ENCODE data around the gene ONECUT2. TPM values are rescaled to one million over a fixed set of nuclear protein-coding genes. Genes with fewer than 3 reads are reported as not detected.
"Not testable (repeated sequence)": the region's sequence is repeated elsewhere in the genome, so short reads cannot be mapped to it uniquely, and the experiment has no call there.

ONECUT2 gene
- not detected for total RNA-seq

- H3K4me1 Mint-ChIP-seq, result peaks cover 19% of the 10 kb centered on the region
- H3K27me3 Mint-ChIP-seq, result peaks cover 91% of the 10 kb centered on the region
- no peaks in the 10 kb centered on the region for H3K36me3 Mint-ChIP-seq
- POLR2A ChIA-PET, result no interaction called here
- ATAC-seq (ENCODE audit: low read depth) (peak; percentile 69), DNase-seq (peak; percentile 58)
- H3K27ac Mint-ChIP-seq, result peak within 1 kb of the TSS; percentile 73
- peak within 1 kb of the TSS; percentile 63 for H3K4me3 Mint-ChIP-seq
- H3K9me3 Mint-ChIP-seq, result peaks cover 1% of the 10 kb centered on the region
Observed at GRCh38 chr18:57434536-57435494, at the start of gene ONECUT2. Gene ONECUT2, plus strand, starts transcription at chr18:57435374. Its CDS starts 343 bp downstream, at chr18:57435717.

DNA sequence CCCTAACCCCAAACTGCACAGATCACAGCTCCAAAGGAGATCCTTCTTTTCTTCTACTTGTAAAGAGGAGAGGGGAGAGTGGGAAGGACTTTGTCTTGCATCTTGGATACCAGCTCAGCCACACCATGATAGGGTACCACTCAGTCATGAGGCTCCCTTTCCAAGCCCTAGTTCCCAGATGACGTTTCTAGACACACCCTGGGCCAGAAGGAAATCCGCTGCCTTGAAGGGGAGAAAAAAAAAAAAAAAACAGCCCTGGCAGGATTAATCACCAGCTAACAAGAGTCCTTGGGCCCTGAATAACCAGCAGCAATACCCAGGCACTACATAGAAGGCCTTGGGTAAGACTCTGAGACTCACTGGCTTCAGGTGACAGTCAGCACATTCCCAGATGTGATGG is 45.9 kb upstream of the ONECUT2 start:
- H3K9me3 Mint-ChIP-seq, result peaks cover 1% of the 10 kb centered on the region
- no peak overlapping the region for H3K4me3 Mint-ChIP-seq
- H3K4me1 Mint-ChIP-seq, result no peaks in the 10 kb centered on the region
- H3K27ac Mint-ChIP-seq, result no peak overlapping the region
- POLR2A ChIA-PET, result no interaction called here
- ATAC-seq (ENCODE audit: low read depth) (no peak), DNase-seq (no peak)
- H3K36me3 Mint-ChIP-seq, result no peaks in the 10 kb centered on the region
- H3K27me3 Mint-ChIP-seq, result peaks cover 9% of the 10 kb centered on the region

DNA sequence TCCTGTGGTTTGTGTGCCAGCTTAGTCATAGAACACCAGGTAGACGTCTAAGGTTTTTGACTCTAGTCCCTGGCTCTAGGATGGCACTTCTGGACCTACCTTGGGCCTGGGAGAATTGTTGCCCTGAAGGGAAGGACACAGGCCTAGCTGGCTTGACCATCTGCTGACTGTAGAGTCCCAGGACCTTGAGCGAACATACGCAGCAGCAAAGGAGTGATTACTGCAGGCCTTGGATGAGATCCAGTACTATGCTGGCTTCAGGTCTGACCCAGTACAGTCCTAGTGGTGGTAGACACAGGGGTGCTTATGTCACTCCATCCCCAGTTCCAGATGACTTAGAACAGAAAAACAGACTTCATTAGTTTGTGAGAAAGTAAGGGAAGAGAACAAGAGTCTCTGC is 45.1 kb upstream of the ONECUT2 start:
- H3K4me3 Mint-ChIP-seq, result no peak overlapping the region
- no peak overlapping the region for H3K27ac Mint-ChIP-seq
- ATAC-seq (ENCODE audit: low read depth), result no peak
- H3K27me3 Mint-ChIP-seq, result peaks cover 9% of the 10 kb centered on the region
- no peak for DNase-seq
- POLR2A ChIA-PET, result no interaction called here
- H3K36me3 Mint-ChIP-seq, result no peaks in the 10 kb centered on the region
- peaks cover 1% of the 10 kb centered on the region for H3K9me3 Mint-ChIP-seq
- no peaks in the 10 kb centered on the region for H3K4me1 Mint-ChIP-seq

DNA sequence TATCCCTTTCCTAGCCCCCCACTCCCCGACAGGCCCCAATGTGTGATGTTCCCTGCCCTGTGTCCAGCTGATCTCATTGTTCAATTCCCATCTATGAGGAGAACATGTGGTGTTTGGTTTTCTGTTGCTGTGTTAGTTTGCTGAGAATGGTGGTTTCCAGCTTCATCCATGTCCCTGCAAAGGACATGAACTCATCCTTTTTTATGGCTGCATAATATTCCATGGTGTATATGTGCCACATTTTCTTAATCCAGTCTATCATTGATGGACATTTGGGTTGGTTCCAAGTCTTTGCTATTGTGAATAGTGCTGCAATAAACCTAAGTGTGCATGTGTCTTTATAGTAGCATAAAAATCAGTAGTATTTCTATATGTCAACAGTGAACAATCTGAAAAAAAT is 40.4 kb upstream of the ONECUT2 start:
- ATAC-seq (ENCODE audit: low read depth); DNase-seq; H3K9me3 Mint-ChIP-seq; H3K4me1 Mint-ChIP-seq; POLR2A ChIA-PET; H3K36me3 Mint-ChIP-seq; H3K27ac Mint-ChIP-seq; H3K4me3 Mint-ChIP-seq: not testable (repeated sequence)
- H3K27me3 Mint-ChIP-seq, result peaks cover 11% of the 10 kb centered on the region

- H3K4me1 Mint-ChIP-seq; POLR2A ChIA-PET; H3K9me3 Mint-ChIP-seq; H3K27ac Mint-ChIP-seq; ATAC-seq (ENCODE audit: low read depth); H3K4me3 Mint-ChIP-seq; H3K36me3 Mint-ChIP-seq; DNase-seq; H3K27me3 Mint-ChIP-seq: not testable (repeated sequence)
Observed at GRCh38 chr18:57396831-57397230, 38.3 kb upstream of the ONECUT2 start.

DNA sequence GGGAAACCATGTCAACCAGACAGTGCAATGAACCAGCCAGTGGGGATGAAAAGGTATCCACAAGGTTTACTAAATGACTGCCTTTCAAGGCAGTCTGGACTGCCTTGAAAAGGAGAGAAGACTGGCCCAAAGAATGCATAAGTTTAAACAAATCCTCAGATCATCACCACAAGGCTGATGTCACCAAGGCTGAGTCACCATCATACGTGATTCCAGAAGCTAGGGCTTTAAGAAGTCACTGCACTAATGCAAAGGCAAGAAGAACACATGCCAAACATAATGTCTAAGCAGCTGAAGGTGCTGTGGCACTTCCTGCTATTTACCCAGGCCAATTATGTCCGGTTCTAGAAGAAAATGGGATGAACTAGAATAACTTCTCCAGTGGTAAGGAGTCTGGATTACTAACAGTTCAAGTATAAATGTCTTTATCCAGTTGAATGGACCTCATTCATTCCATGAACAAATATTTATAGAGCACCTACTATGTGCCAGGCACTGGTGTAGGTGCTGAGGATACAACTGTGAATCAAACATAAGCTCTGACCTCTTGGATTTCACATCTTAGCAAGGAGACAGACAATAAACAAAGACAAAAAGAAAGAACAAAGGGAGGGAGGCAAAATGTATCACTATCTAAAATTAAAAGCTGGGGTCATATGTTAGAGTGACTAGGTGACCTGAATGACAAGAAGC is 37.6 kb upstream of the ONECUT2 start:
- Mint-ChIP-seq H3K4me1 (no peaks in the 10 kb centered on the region), H3K27me3 (peaks cover 6% of the 10 kb centered on the region), H3K36me3 (no peaks in the 10 kb centered on the region), H3K4me3 (no peak overlapping the region), H3K9me3 (peaks cover 1% of the 10 kb centered on the region), H3K27ac (no peak overlapping the region)
- no peak for ATAC-seq (ENCODE audit: low read depth)
- DNase-seq, result no peak
- POLR2A ChIA-PET, result interaction anchor here (0.5 kb wide), 1 partner anchor 139 kb away, joined by 3 read pairs; no protein-coding TSS in a partner anchor

DNA sequence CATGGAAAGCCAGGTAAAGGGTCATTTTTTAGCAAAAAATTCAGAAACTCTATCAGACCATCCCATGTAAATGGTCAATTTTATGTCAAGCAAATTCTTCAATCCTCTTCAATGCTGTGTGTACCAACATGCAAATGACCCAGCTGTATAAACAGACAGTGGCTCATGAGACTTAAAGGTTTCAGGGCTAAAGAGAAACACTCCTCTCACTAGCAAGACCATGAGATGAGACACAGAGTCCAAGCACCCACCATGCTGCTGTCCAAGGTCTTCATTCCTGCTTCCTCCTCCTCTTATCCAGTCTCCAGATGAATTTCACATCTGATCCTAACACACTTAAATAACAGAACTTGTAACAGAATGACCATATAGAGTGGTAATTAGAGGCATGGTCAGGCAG is 30.8 kb upstream of the ONECUT2 start:
- H3K36me3 Mint-ChIP-seq, result no peaks in the 10 kb centered on the region
- no peak overlapping the region for H3K27ac Mint-ChIP-seq
- peaks cover 3% of the 10 kb centered on the region for H3K9me3 Mint-ChIP-seq
- H3K4me3 Mint-ChIP-seq, result no peak overlapping the region
- ATAC-seq (ENCODE audit: low read depth) (no peak), DNase-seq (no peak)
- H3K4me1 Mint-ChIP-seq, result no peaks in the 10 kb centered on the region
- POLR2A ChIA-PET, result no interaction called here
- H3K27me3 Mint-ChIP-seq, result peaks cover 7% of the 10 kb centered on the region

- H3K4me3 Mint-ChIP-seq, result no peak overlapping the region
- peaks cover 4% of the 10 kb centered on the region for H3K9me3 Mint-ChIP-seq
- peaks cover 14% of the 10 kb centered on the region for H3K27me3 Mint-ChIP-seq
- no peak for DNase-seq
- no peaks in the 10 kb centered on the region for H3K4me1 Mint-ChIP-seq
- POLR2A ChIA-PET, result no interaction called here
- ATAC-seq (ENCODE audit: low read depth), result no peak
- no peaks in the 10 kb centered on the region for H3K36me3 Mint-ChIP-seq
- H3K27ac Mint-ChIP-seq, result no peak overlapping the region
Observed at GRCh38 chr18:57409650-57410049, 25.5 kb upstream of the ONECUT2 start.

GRCh38 chr18:57410749-57411148 is 24.4 kb upstream of the ONECUT2 start:
- DNase-seq (no peak), ATAC-seq (ENCODE audit: low read depth) (no peak)
- Mint-ChIP-seq H3K36me3 (no peaks in the 10 kb centered on the region), H3K27me3 (peaks cover 14% of the 10 kb centered on the region), H3K4me1 (no peaks in the 10 kb centered on the region), H3K4me3 (no peak overlapping the region), H3K27ac (no peak overlapping the region), H3K9me3 (peaks cover 4% of the 10 kb centered on the region)
- POLR2A ChIA-PET, result no interaction called here

GRCh38 chr18:57416542-57416941 is 18.6 kb upstream of the ONECUT2 start:
- Mint-ChIP-seq H3K4me3 (no peak overlapping the region), H3K27ac (no peak overlapping the region), H3K4me1 (no peaks in the 10 kb centered on the region), H3K27me3 (peaks cover 26% of the 10 kb centered on the region), H3K36me3 (no peaks in the 10 kb centered on the region), H3K9me3 (no peaks in the 10 kb centered on the region)
- ATAC-seq (ENCODE audit: low read depth), result no peak
- no peak for DNase-seq
- POLR2A ChIA-PET, result no interaction called here

GRCh38 chr18:57422313-57422872 is 12.8 kb upstream of the ONECUT2 start:
- H3K4me3 Mint-ChIP-seq, result no peak overlapping the region
- DNase-seq (no peak), ATAC-seq (ENCODE audit: low read depth) (no peak)
- H3K36me3 Mint-ChIP-seq, result no peaks in the 10 kb centered on the region
- no peak overlapping the region for H3K27ac Mint-ChIP-seq
- H3K9me3 Mint-ChIP-seq, result no peaks in the 10 kb centered on the region
- H3K27me3 Mint-ChIP-seq, result peaks cover 55% of the 10 kb centered on the region
- POLR2A ChIA-PET, result no interaction called here
- H3K4me1 Mint-ChIP-seq, result no peaks in the 10 kb centered on the region

- POLR2A ChIA-PET, result no interaction called here
- DNase-seq, result no peak
- peaks cover 59% of the 10 kb centered on the region for H3K27me3 Mint-ChIP-seq
- H3K36me3 Mint-ChIP-seq, result no peaks in the 10 kb centered on the region
- no peak overlapping the region for H3K4me3 Mint-ChIP-seq
- H3K4me1 Mint-ChIP-seq, result no peaks in the 10 kb centered on the region
- ATAC-seq (ENCODE audit: low read depth), result no peak
- no peak overlapping the region for H3K27ac Mint-ChIP-seq
- no peaks in the 10 kb centered on the region for H3K9me3 Mint-ChIP-seq
Observed at GRCh38 chr18:57423821-57424220, 11.4 kb upstream of the ONECUT2 start.

GRCh38 chr18:57425096-57425495 is 10.1 kb upstream of the ONECUT2 start:
- Mint-ChIP-seq H3K27me3 (peaks cover 64% of the 10 kb centered on the region), H3K4me1 (peaks cover 3% of the 10 kb centered on the region), H3K27ac (no peak overlapping the region), H3K9me3 (peaks cover 3% of the 10 kb centered on the region), H3K4me3 (no peak overlapping the region), H3K36me3 (no peaks in the 10 kb centered on the region)
- POLR2A ChIA-PET, result no interaction called here
- DNase-seq, result no peak
- no peak for ATAC-seq (ENCODE audit: low read depth)

DNA sequence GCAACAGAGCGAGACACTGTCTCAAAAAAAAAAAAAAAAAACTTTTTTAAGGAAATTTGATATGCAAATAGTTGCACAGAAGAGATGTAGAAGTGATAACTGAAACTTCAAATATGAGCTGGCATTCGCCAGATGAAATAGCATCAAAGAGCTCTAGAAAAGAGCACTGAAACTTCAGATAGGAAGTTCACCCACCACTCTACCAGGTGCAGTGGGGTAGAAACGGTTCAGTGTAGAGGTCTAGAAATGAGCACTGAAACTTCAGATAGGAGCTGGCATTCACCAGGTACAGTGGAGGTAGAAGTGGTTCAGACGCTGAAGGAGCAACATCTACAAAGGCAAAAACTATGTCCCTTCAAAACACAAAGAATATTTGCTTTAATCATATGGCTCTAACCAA is 9.0 kb upstream of the ONECUT2 start:
- H3K4me1 Mint-ChIP-seq, result peaks cover 3% of the 10 kb centered on the region
- H3K9me3 Mint-ChIP-seq, result peaks cover 3% of the 10 kb centered on the region
- H3K4me3 Mint-ChIP-seq, result no peak overlapping the region
- ATAC-seq (ENCODE audit: low read depth), result no peak
- no peaks in the 10 kb centered on the region for H3K36me3 Mint-ChIP-seq
- peaks cover 69% of the 10 kb centered on the region for H3K27me3 Mint-ChIP-seq
- H3K27ac Mint-ChIP-seq, result no peak overlapping the region
- DNase-seq, result no peak
- POLR2A ChIA-PET, result no interaction called here
